Peyer's patch (tissue), 4 donors: ENCODE measurements around the gene NET1. TPM values are rescaled to one million over a fixed set of nuclear protein-coding genes. Genes with fewer than 3 reads are reported as not detected.

Experiments used
- total RNA-seq, 4 donors: library from RNA; depleted of rRNA; stranded (reverse); fragments of >200 nt; gene quantifications; one replicate each; pipeline ENCODE4 v1.1.0, GENCODE V29; 2016

The NET1 gene
- total RNA-seq, 4 donors from 2014 or later = 85.0 to 155 (median 122) TPM

Other genes with a start within 250 kb of the NET1 start
- under 1 TPM in 1 of 4 donors, not detected in 3; 0.53 TPM for gene AKR1C8, start 227.4 kb upstream of the NET1 start, total RNA-seq
- 1 to 10 TPM in 1 of 4 donors, not detected in 3; 1.1 TPM for gene AKR1C4, start 215.7 kb upstream of the NET1 start, total RNA-seq
- gene UCN3, start 47.6 kb upstream of the NET1 start, total RNA-seq = 1 to 10 TPM in 3 of 4 donors, not detected in 1; 1.4 to 2.6 (median 2.0) TPM
- gene TUBAL3, start 7.7 kb upstream of the NET1 start, total RNA-seq = 10 to 100 TPM in 3 of 4 donors, 1 to 10 TPM in 1; 3.3 to 95.4 (median 74.2) TPM
- not detected for gene CALML5, start 87.0 kb downstream of the NET1 start, total RNA-seq
- gene CALML3, start 112.4 kb downstream of the NET1 start, total RNA-seq = not detected